HCT116 (cell line): Measurements from ENCODE around the gene OGG1. TPM values are rescaled to one million over a fixed set of nuclear protein-coding genes. Genes with fewer than 3 reads are reported as not detected.

Experiments
- ATAC-seq: fragments of 200-7000 bp; cut with Tn5 transposase; 2 replicates; pipeline ENCODE4 v1.9.1; 2020; ENCODE audit warnings: mild to moderate bottlenecking, moderate library complexity
- BruUV-seq: library from RNA; stranded (reverse); fragments of 400-500 nt; replicated peaks from 2 replicates; lab custom pipeline; 2021; lab: Mats Ljungman, UMichigan
- CTCF ChIA-PET: fragments of 300-600 bp; sonication (Branson Sonifier 250); formaldehyde crosslinking; loops from one replicate; lab custom pipeline; 2021; ENCODE audit warnings: antibody characterized with exemption; lab: Charles Lee
- POLR2A ChIA-PET: fragments of 300-600, 350-600 bp; sonication (Branson Sonifier 250); formaldehyde crosslinking; loops from one replicate; lab custom pipeline; 2021; ENCODE audit warnings: antibody characterized with exemption; lab: Charles Lee
- RAD21 ChIA-PET, 2 experiments: fragments of 300-600 bp; sonication (Branson Sonifier 250); formaldehyde crosslinking; loops; one replicate each; lab custom pipeline; 2023; ENCODE audit warnings: low total read pairs in 2 of 2; ENCODE audit not compliant: uncharacterized antibody in 2 of 2, unreplicated experiment in 2 of 2, low non-redundant PET in 1 of 2; lab: Charles Lee
- DNase-seq: peaks from one replicate; pipeline ENCODE4 v3.0.0-alpha.2; 2010; ENCODE audit warnings: low read depth, low spot score
- H2AFZ ChIP-seq: fragments of 200-600 bp; shearing (Covaris generic), sonication (generic); 2 replicates; pipeline ENCODE4 v1.6.1; 2017; ENCODE audit warnings: low read depth, mixed run types, mixed read lengths, antibody characterized with exemption, low read length; ENCODE audit not compliant: poor library complexity, severe bottlenecking
- H3K27ac ChIP-seq: 2 replicates; pipeline ENCODE4 v1.5.1; 2012; ENCODE audit warnings: low read depth, low read length
- H3K27me3 ChIP-seq: fragments of 200-600 bp; sonication (generic); 2 replicates; pipeline ENCODE4 v1.6.1; 2016; ENCODE audit warnings: mixed run types, low read length, mixed read lengths; ENCODE audit not compliant: insufficient read depth
- H3K36me3 ChIP-seq, 2 experiments: fragments of 200-500 bp in 1 of 2; fragments of 200-600 bp in 1 of 2; sonication (Bioruptor generic) in 1 of 2; sonication (generic) in 1 of 2; 2 replicates each; pipeline versions ENCODE4 v1.5.1 to v1.6.1; 2014 to 2016; ENCODE audit warnings: low read length in 2 of 2, inconsistent platforms in 1 of 2, mixed read lengths in 1 of 2, mixed run types in 1 of 2; ENCODE audit not compliant: insufficient read depth in 2 of 2, control insufficient read depth in 1 of 2
- H3K4me1 ChIP-seq, 2 experiments: fragments of 200-600 bp in 1 of 2; sonication (generic) in 1 of 2; 2 replicates each; pipeline versions ENCODE4 v1.5.1 to v1.6.1; 2012 to 2017; ENCODE audit warnings: low read length in 2 of 2, inconsistent platforms in 1 of 2, mild to moderate bottlenecking in 1 of 2, mixed read lengths in 1 of 2, mixed run types in 1 of 2, moderate library complexity in 1 of 2; ENCODE audit not compliant: insufficient read depth in 2 of 2, control insufficient read depth in 1 of 2
- H3K4me2 ChIP-seq: fragments of 200-600 bp; sonication (generic); 2 replicates; pipeline ENCODE4 v1.6.1; 2017; ENCODE audit warnings: mixed run types, low read length, mixed read lengths
- H3K4me3 ChIP-seq, 2 experiments: fragments of 200-600 bp in 1 of 2; sonication (generic) in 1 of 2; replicated peaks in 1 of 2; 2 replicates each; pipeline ENCODE4 v1.5.1; 2011 to 2016; ENCODE audit warnings: low read length in 2 of 2, control low read depth in 1 of 2, low read depth in 1 of 2, mild to moderate bottlenecking in 1 of 2, mixed read lengths in 1 of 2, mixed run types in 1 of 2
- H3K79me2 ChIP-seq: fragments of 200-600 bp; sonication (generic); 2 replicates; pipeline ENCODE4 v1.6.1; 2017; ENCODE audit warnings: mild to moderate bottlenecking, mixed run types, low read length, moderate library complexity, mixed read lengths; ENCODE audit not compliant: insufficient read depth
- H3K9ac ChIP-seq: fragments of 200-600 bp; sonication (generic); 2 replicates; pipeline ENCODE4 v1.6.1; 2016; ENCODE audit warnings: low read length, mixed read lengths
- H3K9me2 ChIP-seq: fragments of 200-600 bp; sonication (generic), shearing (Covaris generic); 2 replicates; pipeline ENCODE4 v1.6.1; 2017; ENCODE audit warnings: mixed run types, mild to moderate bottlenecking, moderate library complexity; ENCODE audit not compliant: insufficient read depth
- H3K9me3 ChIP-seq, 2 experiments: fragments of 200-500 bp in 1 of 2; fragments of 200-600 bp in 1 of 2; sonication (Bioruptor generic) in 1 of 2; sonication (generic) in 1 of 2; 2 replicates each; pipeline ENCODE4 v1.6.1; 2014 to 2017; ENCODE audit warnings: low read length in 2 of 2, mixed read lengths in 2 of 2, inconsistent platforms in 1 of 2, low read depth in 1 of 2, mild to moderate bottlenecking in 1 of 2, mixed run types in 1 of 2, moderate library complexity in 1 of 2; ENCODE audit not compliant: control insufficient read depth in 1 of 2, insufficient read depth in 1 of 2
- H4K20me1 ChIP-seq: fragments of 200-600 bp; sonication (generic), shearing (Covaris generic); 2 replicates; pipeline ENCODE4 v1.6.1; 2017; ENCODE audit warnings: mixed run types, mild to moderate bottlenecking, moderate library complexity; ENCODE audit not compliant: insufficient read depth
- ATF3 ChIP-seq: IDR thresholded peaks from 2 replicates; pipeline ENCODE4 v1.6.1; 2012
- EGR1 ChIP-seq: IDR thresholded peaks from 2 replicates; pipeline ENCODE4 v1.6.1; 2012; ENCODE audit warnings: low read depth
- MAX ChIP-seq: IDR thresholded peaks from 2 replicates; pipeline ENCODE4 v1.6.1; 2012
- REST ChIP-seq: IDR thresholded peaks from 2 replicates; pipeline ENCODE4 v1.6.1; 2012; ENCODE audit warnings: low read depth
- YY1 ChIP-seq: IDR thresholded peaks from 2 replicates; pipeline ENCODE4 v1.6.1; 2011; ENCODE audit warnings: low read length, low read depth, moderate library complexity, mild to moderate bottlenecking; ENCODE audit not compliant: insufficient replicate concordance; ENCODE audit errors: extremely low read depth
- intact Hi-C: fragments of 100-400 bp; cut with micrococcal nuclease; formaldehyde crosslinking; loops from 2 replicates; pipeline ENCODE4 v1.10.0; 2022
- total RNA-seq: library from RNA; stranded (reverse); gene quantifications from one replicate; pipeline ENCODE4 v1.2.1, GENCODE V29; 2021; ENCODE audit not compliant: unreplicated experiment

The OGG1 gene
- total RNA-seq, 1 experiment from 2014 or later: 16.3 TPM

GRCh38 chr3:9767418-9767817 is 17.7 kb downstream of the OGG1 start:
- Histone ChIP-seq H3K9ac (no peak overlapping the region), H3K36me3 (peaks cover 0 to 7% of the 10 kb centered on the region in 2 experiments; a peak in 1 of 4 replicates), H4K20me1 (no peaks in the 10 kb centered on the region), H2AFZ (no peak overlapping the region), H3K4me2 (no peak overlapping the region), H3K27me3 (no peaks in the 10 kb centered on the region), H3K79me2 (peaks cover 7% of the 10 kb centered on the region; the same call in 1 of the 2 replicates), H3K27ac (no peak overlapping the region), H3K4me1 (peaks cover 4 to 24% of the 10 kb centered on the region in 2 experiments), H3K9me2 (no peaks in the 10 kb centered on the region), H3K9me3 (no peaks in the 10 kb centered on the region), H3K4me3 (no peak overlapping the region)
- ChIA-PET POLR2A (no interaction called here), CTCF (no interaction called here), RAD21 (no interaction called here)
- intact Hi-C loops: no loop called here
- DNase-seq: no peak
- TF ChIP-seq REST (no peak), ATF3 (no peak), MAX (no peak), YY1 (no peak), EGR1 (no peak)
- BruUV-seq: no TSS peak
- no peak for ATAC-seq
